Liver (tissue), 9 donors: ENCODE results near the gene TAPBP. TPM values are rescaled to one million over a fixed set of nuclear protein-coding genes. Genes with fewer than 3 reads are reported as not detected.

Source experiments
- DNase-seq: peaks from one replicate; pipeline ENCODE4 v3.0.0-alpha.2; 2017; ENCODE audit warnings: low spot score
- H3K27ac ChIP-seq, 2 donors: one replicate each; pipeline ENCODE4 v1.7.0; 2013; ENCODE audit warnings: inconsistent platforms in 2 of 2, low read length in 2 of 2, control low read depth in 1 of 2, low read depth in 1 of 2, mild to moderate bottlenecking in 1 of 2
- H3K27me3 ChIP-seq, 4 donors: one replicate each; pipeline versions ENCODE4 v1.6.1 to v1.7.0; 2013; ENCODE audit warnings: low read length in 3 of 4, inconsistent platforms in 1 of 4, mild to moderate bottlenecking in 1 of 4, moderate library complexity in 1 of 4; ENCODE audit not compliant: control insufficient read depth in 4 of 4, insufficient read depth in 4 of 4
- H3K36me3 ChIP-seq, 4 donors: one replicate each; pipeline versions ENCODE4 v1.6.1 to v1.7.0; 2013; ENCODE audit warnings: low read length in 3 of 4, mild to moderate bottlenecking in 3 of 4, low read depth in 1 of 4, moderate library complexity in 1 of 4; ENCODE audit not compliant: control insufficient read depth in 4 of 4, insufficient read depth in 3 of 4
- H3K4me1 ChIP-seq, 4 donors: one replicate each; pipeline versions ENCODE4 v1.6.1 to v1.7.0; 2013; ENCODE audit warnings: low read length in 3 of 4, mild to moderate bottlenecking in 3 of 4, moderate library complexity in 1 of 4; ENCODE audit not compliant: control insufficient read depth in 4 of 4, insufficient read depth in 4 of 4
- H3K4me3 ChIP-seq, 3 donors: one replicate each; pipeline versions ENCODE4 v1.6.1 to v1.7.0; 2013; ENCODE audit warnings: low read length in 3 of 3, control low read depth in 1 of 3, low read depth in 1 of 3, mild to moderate bottlenecking in 1 of 3
- H3K9ac ChIP-seq, 2 donors: one replicate each; pipeline ENCODE4 v1.7.0; 2013; ENCODE audit warnings: low read length in 2 of 2, mild to moderate bottlenecking in 2 of 2, moderate library complexity in 2 of 2, control low read depth in 1 of 2, low read depth in 1 of 2
- H3K9me3 ChIP-seq, 4 donors: one replicate each; pipeline versions ENCODE4 v1.6.1 to v1.7.0; 2013; ENCODE audit warnings: low read length in 3 of 4; ENCODE audit not compliant: control insufficient read depth in 4 of 4
- CTCF ChIP-seq: fragments of 150-350 bp; IDR thresholded peaks from 2 replicates; pipeline ENCODE4 v1.5.1; 2017; ENCODE audit warnings: improper control_type of control experiment, low read depth, low read length; ENCODE audit not compliant: missing input control
- EGR1 ChIP-seq, 2 donors: IDR thresholded peaks; 2 replicates each; pipeline ENCODE4 v1.6.1; 2016 to 2018; ENCODE audit warnings: antibody characterized with exemption in 2 of 2, low read depth in 2 of 2
- FOXA1 ChIP-seq: IDR thresholded peaks from 2 replicates; pipeline ENCODE4 v1.6.1; 2016; ENCODE audit warnings: antibody characterized with exemption
- FOXA2 ChIP-seq: IDR thresholded peaks from 2 replicates; pipeline ENCODE4 v1.6.1; 2016; ENCODE audit warnings: antibody characterized with exemption
- GABPA ChIP-seq, 2 donors: IDR thresholded peaks in 1 of 2; conservative IDR thresholded peaks in 1 of 2; 2 replicates each; pipeline ENCODE4 v1.6.1; 2016; ENCODE audit warnings: antibody characterized with exemption in 2 of 2, mild to moderate bottlenecking in 1 of 2, moderate library complexity in 1 of 2
- HNF4A ChIP-seq, 2 donors: conservative IDR thresholded peaks; 2 replicates each; pipeline ENCODE4 v1.6.1; 2016; ENCODE audit warnings: antibody characterized with exemption in 2 of 2, mild to moderate bottlenecking in 2 of 2
- HNF4G ChIP-seq: IDR thresholded peaks from 2 replicates; pipeline ENCODE4 v1.6.1; 2016; ENCODE audit warnings: antibody characterized with exemption
- JUND ChIP-seq, 2 donors: IDR thresholded peaks; 2 replicates each; pipeline ENCODE4 v1.6.1; 2016; ENCODE audit warnings: antibody characterized with exemption in 2 of 2
- MAX ChIP-seq: IDR thresholded peaks from 2 replicates; pipeline ENCODE4 v1.6.1; 2016; ENCODE audit warnings: antibody characterized with exemption
- NR2F2 ChIP-seq: IDR thresholded peaks from 2 replicates; pipeline ENCODE4 v1.6.1; 2016; ENCODE audit warnings: antibody characterized with exemption
- RAD21 ChIP-seq, 2 donors: IDR thresholded peaks; 2 replicates each; pipeline ENCODE4 v1.6.1; 2016; ENCODE audit warnings: antibody characterized with exemption in 2 of 2, mild to moderate bottlenecking in 2 of 2
- RXRA ChIP-seq, 2 donors: IDR thresholded peaks; 2 replicates each; pipeline ENCODE4 v1.6.1; 2017 to 2018; ENCODE audit warnings: antibody characterized with exemption in 2 of 2, mild to moderate bottlenecking in 1 of 2
- SP1 ChIP-seq: IDR thresholded peaks from 2 replicates; pipeline ENCODE4 v1.6.1; 2018; ENCODE audit warnings: antibody characterized with exemption, mild to moderate bottlenecking
- TAF1 ChIP-seq: conservative IDR thresholded peaks from 2 replicates; pipeline ENCODE4 v1.6.1; 2016; ENCODE audit warnings: antibody characterized with exemption, mild to moderate bottlenecking
- YY1 ChIP-seq: IDR thresholded peaks from 2 replicates; pipeline ENCODE4 v1.6.1; 2016; ENCODE audit warnings: antibody characterized with exemption, mild to moderate bottlenecking
- WGBS: extraction: QIAGEN DNeasy Blood & Tissue Kit; methylation state at CpG from one replicate; pipeline ENCODE4 v1.1.7; 2013; 5-methylcytosine and 5-hydroxymethylcytosine counted together
- polyA plus RNA-seq, 2 donors: library from polyadenylated mRNA; stranded (reverse) in 1 of 2; unstranded in 1 of 2; fragments of 200-250 nt in 1 of 2; fragments of >200 nt in 1 of 2; fragmentation: Nextera tagmentation in 1 of 2; extraction: Ambion mirVana in 1 of 2; gene quantifications; one replicate each; pipeline versions ENCODE4 v1.2.1 to v1.2.3, GENCODE V29; 2013 to 2015
- total RNA-seq, 2 donors: library from RNA; depleted of rRNA; stranded (reverse); fragments of >200 nt; gene quantifications; one replicate each; pipeline ENCODE4 v1.2.3, GENCODE V29; 2014
- TF ChIP-seq, protein P1 (sequence below): IDR thresholded peaks from 2 replicates; pipeline ENCODE4 v1.6.1; 2016; ENCODE audit warnings: antibody characterized with exemption
- TF ChIP-seq, protein P2 (sequence below): IDR thresholded peaks from 2 replicates; pipeline ENCODE4 v1.6.1; 2016; ENCODE audit warnings: antibody characterized with exemption
- TF ChIP-seq, protein P3 (sequence below): IDR thresholded peaks from 2 replicates; pipeline ENCODE4 v1.6.1; 2016; ENCODE audit warnings: antibody characterized with exemption, mild to moderate bottlenecking
- donor health status: healthy.
- donor health status: healthy.
- donor health status: healthy.
- donor health status: healthy.
- donor health status: healthy.

The TAPBP gene
- total and polyA plus RNA-seq, 4 donors, result 47.9 to 74.0 (median 51.0) TPM

DNA sequence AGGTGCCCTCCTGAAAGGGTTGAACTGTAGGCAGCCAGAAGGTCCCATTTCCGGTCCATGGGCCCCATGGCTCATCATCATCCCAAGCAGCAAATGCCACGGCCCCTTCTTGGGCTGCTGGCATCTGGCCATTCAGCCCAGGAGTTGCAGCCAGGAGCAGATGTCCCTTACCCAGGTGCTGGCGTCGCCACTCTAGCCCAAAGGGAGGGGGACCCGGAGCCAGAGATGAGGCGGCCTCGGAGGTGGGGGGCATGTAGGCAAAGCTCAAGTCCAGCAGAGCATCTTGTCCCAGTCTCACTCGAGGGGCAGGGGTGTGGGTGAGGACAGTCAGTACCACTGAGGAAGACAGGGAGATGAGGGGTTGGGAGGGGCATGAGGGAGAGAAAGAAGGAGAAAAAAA, 8.8 kb downstream of the TAPBP start:
- H3K4me1 ChIP-seq, result peaks cover 2 to 5% (median 4%) of the 10 kb centered on the region in 4 donors
- no peaks in the 10 kb centered on the region for H3K27me3 ChIP-seq
- peaks cover 6 to 24% (median 15%) of the 10 kb centered on the region in 4 donors for H3K36me3 ChIP-seq
- H3K27ac ChIP-seq, result no peak overlapping the region
- 91% methylated on average over 8 of the region's 8 CpGs for WGBS
- DNase-seq, result no peak
- TF ChIP-seq, protein P1, sequence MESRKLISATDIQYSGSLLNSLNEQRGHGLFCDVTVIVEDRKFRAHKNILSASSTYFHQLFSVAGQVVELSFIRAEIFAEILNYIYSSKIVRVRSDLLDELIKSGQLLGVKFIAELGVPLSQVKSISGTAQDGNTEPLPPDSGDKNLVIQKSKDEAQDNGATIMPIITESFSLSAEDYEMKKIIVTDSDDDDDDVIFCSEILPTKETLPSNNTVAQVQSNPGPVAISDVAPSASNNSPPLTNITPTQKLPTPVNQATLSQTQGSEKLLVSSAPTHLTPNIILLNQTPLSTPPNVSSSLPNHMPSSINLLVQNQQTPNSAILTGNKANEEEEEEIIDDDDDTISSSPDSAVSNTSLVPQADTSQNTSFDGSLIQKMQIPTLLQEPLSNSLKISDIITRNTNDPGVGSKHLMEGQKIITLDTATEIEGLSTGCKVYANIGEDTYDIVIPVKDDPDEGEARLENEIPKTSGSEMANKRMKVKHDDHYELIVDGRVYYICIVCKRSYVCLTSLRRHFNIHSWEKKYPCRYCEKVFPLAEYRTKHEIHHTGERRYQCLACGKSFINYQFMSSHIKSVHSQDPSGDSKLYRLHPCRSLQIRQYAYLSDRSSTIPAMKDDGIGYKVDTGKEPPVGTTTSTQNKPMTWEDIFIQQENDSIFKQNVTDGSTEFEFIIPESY, result no peak
- TF ChIP-seq FOXA1, result no peak
- no peak for TF ChIP-seq HNF4A (conservative IDR thresholded peaks at IDR 0.05)
- TF ChIP-seq YY1, result no peak
- TF ChIP-seq, protein P2, sequence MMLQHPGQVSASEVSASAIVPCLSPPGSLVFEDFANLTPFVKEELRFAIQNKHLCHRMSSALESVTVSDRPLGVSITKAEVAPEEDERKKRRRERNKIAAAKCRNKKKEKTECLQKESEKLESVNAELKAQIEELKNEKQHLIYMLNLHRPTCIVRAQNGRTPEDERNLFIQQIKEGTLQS, result no peak
- no peak for TF ChIP-seq SP1
- no peak for TF ChIP-seq FOXA2
- TF ChIP-seq, protein P3, sequence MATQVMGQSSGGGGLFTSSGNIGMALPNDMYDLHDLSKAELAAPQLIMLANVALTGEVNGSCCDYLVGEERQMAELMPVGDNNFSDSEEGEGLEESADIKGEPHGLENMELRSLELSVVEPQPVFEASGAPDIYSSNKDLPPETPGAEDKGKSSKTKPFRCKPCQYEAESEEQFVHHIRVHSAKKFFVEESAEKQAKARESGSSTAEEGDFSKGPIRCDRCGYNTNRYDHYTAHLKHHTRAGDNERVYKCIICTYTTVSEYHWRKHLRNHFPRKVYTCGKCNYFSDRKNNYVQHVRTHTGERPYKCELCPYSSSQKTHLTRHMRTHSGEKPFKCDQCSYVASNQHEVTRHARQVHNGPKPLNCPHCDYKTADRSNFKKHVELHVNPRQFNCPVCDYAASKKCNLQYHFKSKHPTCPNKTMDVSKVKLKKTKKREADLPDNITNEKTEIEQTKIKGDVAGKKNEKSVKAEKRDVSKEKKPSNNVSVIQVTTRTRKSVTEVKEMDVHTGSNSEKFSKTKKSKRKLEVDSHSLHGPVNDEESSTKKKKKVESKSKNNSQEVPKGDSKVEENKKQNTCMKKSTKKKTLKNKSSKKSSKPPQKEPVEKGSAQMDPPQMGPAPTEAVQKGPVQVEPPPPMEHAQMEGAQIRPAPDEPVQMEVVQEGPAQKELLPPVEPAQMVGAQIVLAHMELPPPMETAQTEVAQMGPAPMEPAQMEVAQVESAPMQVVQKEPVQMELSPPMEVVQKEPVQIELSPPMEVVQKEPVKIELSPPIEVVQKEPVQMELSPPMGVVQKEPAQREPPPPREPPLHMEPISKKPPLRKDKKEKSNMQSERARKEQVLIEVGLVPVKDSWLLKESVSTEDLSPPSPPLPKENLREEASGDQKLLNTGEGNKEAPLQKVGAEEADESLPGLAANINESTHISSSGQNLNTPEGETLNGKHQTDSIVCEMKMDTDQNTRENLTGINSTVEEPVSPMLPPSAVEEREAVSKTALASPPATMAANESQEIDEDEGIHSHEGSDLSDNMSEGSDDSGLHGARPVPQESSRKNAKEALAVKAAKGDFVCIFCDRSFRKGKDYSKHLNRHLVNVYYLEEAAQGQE, result no peak
- no peak for TF ChIP-seq RXRA (IDR thresholded peaks at IDR 0.05)
- no peak for TF ChIP-seq CTCF
- no peak for TF ChIP-seq RAD21 (IDR thresholded peaks at IDR 0.05)
- no peak for TF ChIP-seq GABPA (IDR thresholded peaks at IDR 0.05 in 1 of 2, conservative IDR thresholded peaks at IDR 0.05 in 1 of 2)
- no peak for TF ChIP-seq MAX
- TF ChIP-seq JUND (IDR thresholded peaks at IDR 0.05), result no peak
- TF ChIP-seq EGR1 (IDR thresholded peaks at IDR 0.05; ENCODE audit: low read depth in 2 of 2), result no peak
- TF ChIP-seq TAF1, result no peak
- no peak for TF ChIP-seq NR2F2
- TF ChIP-seq HNF4G, result no peak
- H3K4me3 ChIP-seq, result no peak overlapping the region
- no peaks in the 10 kb centered on the region for H3K9me3 ChIP-seq
- H3K9ac ChIP-seq, result no peak overlapping the region
